OCI-LY1 (cell line): ENCODE results near the gene CDH4.

Experiments
- H2AFZ ChIP-seq: fragments of 200-600 bp; sonication (generic), shearing (Covaris generic); 2 replicates; pipeline ENCODE4 v1.6.0; 2014; ENCODE audit warnings: antibody characterized with exemption, mild to moderate bottlenecking, low read length
- H3F3A ChIP-seq: fragments of 200-600 bp; sonication (generic), shearing (Covaris generic); 2 replicates; pipeline ENCODE4 v1.6.0; 2014; ENCODE audit warnings: mild to moderate bottlenecking, antibody characterized with exemption, low read length, moderate library complexity; ENCODE audit not compliant: insufficient read depth
- H3K27ac ChIP-seq: fragments of 200-600 bp; sonication (generic); 2 replicates; pipeline ENCODE4 v1.5.1; 2014; ENCODE audit warnings: low read length, mixed run types, mild to moderate bottlenecking, low read depth; ENCODE audit not compliant: poor library complexity, severe bottlenecking
- H3K27me3 ChIP-seq: fragments of 200-600 bp; sonication (generic); 2 replicates; pipeline ENCODE4 v1.6.0; 2014; ENCODE audit warnings: antibody characterized with exemption, mild to moderate bottlenecking, low read length, moderate library complexity; ENCODE audit not compliant: insufficient read depth
- H3K36me3 ChIP-seq: fragments of 200-600 bp; sonication (generic); 2 replicates; pipeline ENCODE4 v1.6.1; 2014; ENCODE audit warnings: mild to moderate bottlenecking, antibody characterized with exemption, low read length, moderate library complexity, mixed read lengths; ENCODE audit not compliant: insufficient read depth
- H3K4me1 ChIP-seq: fragments of 200-600 bp; sonication (generic); 2 replicates; pipeline ENCODE4 v1.5.1; 2014; ENCODE audit warnings: mild to moderate bottlenecking, low read length, moderate library complexity; ENCODE audit not compliant: insufficient read depth, severe bottlenecking
- H3K4me2 ChIP-seq: fragments of 200-600 bp; sonication (generic), shearing (Covaris generic); 2 replicates; pipeline ENCODE4 v1.6.1; 2014; ENCODE audit warnings: low read length
- H3K4me3 ChIP-seq: fragments of 200-600 bp; sonication (generic); 2 replicates; pipeline ENCODE4 v1.5.1; 2014; ENCODE audit warnings: low read length, low read depth, mild to moderate bottlenecking, mixed read lengths; ENCODE audit not compliant: poor library complexity, severe bottlenecking
- H3K79me2 ChIP-seq: fragments of 200-600 bp; shearing (Covaris generic); 2 replicates; pipeline ENCODE4 v1.6.1; 2016; ENCODE audit warnings: mixed run types, low read length, mixed read lengths; ENCODE audit not compliant: insufficient read depth
- H3K9ac ChIP-seq: fragments of 200-600 bp; sonication (generic), shearing (Covaris generic); 2 replicates; pipeline ENCODE4 v1.6.1; 2014; ENCODE audit warnings: mild to moderate bottlenecking, low read length, mixed read lengths
- H3K9me2 ChIP-seq: fragments of 200-600 bp; sonication (generic), shearing (Covaris generic); 2 replicates; pipeline ENCODE4 v1.6.1; 2014; ENCODE audit warnings: low read depth, mild to moderate bottlenecking, low read length, mixed read lengths
- H3K9me3 ChIP-seq: fragments of 200-600 bp; shearing (Covaris generic); 2 replicates; pipeline ENCODE4 v1.6.1; 2014; ENCODE audit warnings: low read length, mixed read lengths
- H4K20me1 ChIP-seq: fragments of 200-600 bp; sonication (generic), shearing (Covaris generic); 2 replicates; pipeline ENCODE4 v1.6.0; 2016; ENCODE audit warnings: mild to moderate bottlenecking, low read length; ENCODE audit not compliant: insufficient read depth
- EZH2 ChIP-seq: fragments of 200-600 bp; sonication (generic), shearing (Covaris generic); IDR thresholded peaks from 2 replicates; pipeline ENCODE4 v1.8.0; 2017; ENCODE audit warnings: borderline replicate concordance, mixed run types, mild to moderate bottlenecking, antibody characterized with exemption, low read length, moderate library complexity, mixed read lengths
- TF ChIP-seq, protein P1 (sequence below): fragments of 200-600 bp; sonication (generic), shearing (Covaris generic); IDR thresholded peaks from 2 replicates; pipeline ENCODE4 v1.5.1; 2017; ENCODE audit warnings: mild to moderate bottlenecking, antibody characterized with exemption, low read length, moderate library complexity, mixed read lengths

The CDH4 gene

GRCh38 chr20:61332016-61332975 lies 80.2 kb downstream of the CDH4 start:
- no peaks in the 10 kb centered on the region for H3K27me3 ChIP-seq
- no peak overlapping the region for H2AFZ ChIP-seq
- TF ChIP-seq, protein P1, sequence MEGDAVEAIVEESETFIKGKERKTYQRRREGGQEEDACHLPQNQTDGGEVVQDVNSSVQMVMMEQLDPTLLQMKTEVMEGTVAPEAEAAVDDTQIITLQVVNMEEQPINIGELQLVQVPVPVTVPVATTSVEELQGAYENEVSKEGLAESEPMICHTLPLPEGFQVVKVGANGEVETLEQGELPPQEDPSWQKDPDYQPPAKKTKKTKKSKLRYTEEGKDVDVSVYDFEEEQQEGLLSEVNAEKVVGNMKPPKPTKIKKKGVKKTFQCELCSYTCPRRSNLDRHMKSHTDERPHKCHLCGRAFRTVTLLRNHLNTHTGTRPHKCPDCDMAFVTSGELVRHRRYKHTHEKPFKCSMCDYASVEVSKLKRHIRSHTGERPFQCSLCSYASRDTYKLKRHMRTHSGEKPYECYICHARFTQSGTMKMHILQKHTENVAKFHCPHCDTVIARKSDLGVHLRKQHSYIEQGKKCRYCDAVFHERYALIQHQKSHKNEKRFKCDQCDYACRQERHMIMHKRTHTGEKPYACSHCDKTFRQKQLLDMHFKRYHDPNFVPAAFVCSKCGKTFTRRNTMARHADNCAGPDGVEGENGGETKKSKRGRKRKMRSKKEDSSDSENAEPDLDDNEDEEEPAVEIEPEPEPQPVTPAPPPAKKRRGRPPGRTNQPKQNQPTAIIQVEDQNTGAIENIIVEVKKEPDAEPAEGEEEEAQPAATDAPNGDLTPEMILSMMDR: no peak
- no peak for TF ChIP-seq EZH2
- H4K20me1 ChIP-seq: no peaks in the 10 kb centered on the region
- no peak overlapping the region for H3K4me2 ChIP-seq
- no peaks in the 10 kb centered on the region for H3K79me2 ChIP-seq
- no peak overlapping the region for H3K4me3 ChIP-seq
- no peak overlapping the region for H3K9ac ChIP-seq
- H3K36me3 ChIP-seq: no peaks in the 10 kb centered on the region
- no peaks in the 10 kb centered on the region for H3F3A ChIP-seq
- H3K4me1 ChIP-seq: no peaks in the 10 kb centered on the region
- no peaks in the 10 kb centered on the region for H3K9me2 ChIP-seq
- H3K9me3 ChIP-seq: no peaks in the 10 kb centered on the region
- no peak overlapping the region for H3K27ac ChIP-seq

DNA sequence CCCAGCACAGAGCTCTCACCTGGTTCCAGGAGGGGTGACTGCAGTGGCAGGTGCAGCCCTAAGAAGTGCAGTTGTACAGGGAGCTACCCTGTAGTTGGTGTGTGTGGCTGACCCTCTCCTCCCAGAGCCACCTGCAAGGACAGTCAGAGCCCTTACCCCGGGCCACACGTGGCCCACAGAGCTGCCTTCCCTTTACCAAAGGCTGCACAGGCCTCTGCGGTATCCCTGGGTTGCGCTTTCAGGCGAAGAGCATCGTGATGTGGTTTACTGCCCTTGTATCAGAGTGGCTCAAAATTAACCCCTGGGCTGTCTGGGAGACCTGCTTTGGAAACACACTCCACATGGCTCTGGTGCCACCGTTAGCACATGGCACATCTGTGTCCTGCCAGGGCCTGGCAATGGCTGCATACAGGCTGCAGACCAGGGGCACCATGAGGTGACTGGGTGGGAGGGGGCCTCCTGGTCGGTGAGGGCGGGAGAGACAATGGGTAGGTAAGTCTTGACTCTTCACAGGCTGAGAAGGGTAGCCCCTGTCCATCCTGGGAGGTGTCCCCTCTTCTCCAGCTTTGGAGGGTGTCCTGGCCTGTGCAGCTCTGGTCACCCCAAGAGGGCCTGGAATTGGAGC lies 81.5 kb downstream of the CDH4 start:
- H3K4me1 ChIP-seq: no peaks in the 10 kb centered on the region
- H3K36me3 ChIP-seq: no peaks in the 10 kb centered on the region
- no peak overlapping the region for H3K4me3 ChIP-seq
- no peaks in the 10 kb centered on the region for H3K9me2 ChIP-seq
- no peak overlapping the region for H3K27ac ChIP-seq
- H3F3A ChIP-seq: no peaks in the 10 kb centered on the region
- no peak for TF ChIP-seq EZH2
- TF ChIP-seq, protein P1: no peak
- no peak overlapping the region for H3K9ac ChIP-seq
- no peaks in the 10 kb centered on the region for H3K27me3 ChIP-seq
- H4K20me1 ChIP-seq: no peaks in the 10 kb centered on the region
- H3K79me2 ChIP-seq: no peaks in the 10 kb centered on the region
- H3K4me2 ChIP-seq: no peak overlapping the region
- H2AFZ ChIP-seq: no peak overlapping the region
- H3K9me3 ChIP-seq: no peaks in the 10 kb centered on the region

GRCh38 chr20:61340157-61340556 lies 88.1 kb downstream of the CDH4 start:
- H3F3A ChIP-seq: no peaks in the 10 kb centered on the region
- H3K4me3 ChIP-seq: no peak overlapping the region
- H3K27me3 ChIP-seq: no peaks in the 10 kb centered on the region
- TF ChIP-seq EZH2: no peak
- TF ChIP-seq, protein P1: no peak
- H3K9ac ChIP-seq: no peak overlapping the region
- no peaks in the 10 kb centered on the region for H3K36me3 ChIP-seq
- no peaks in the 10 kb centered on the region for H4K20me1 ChIP-seq
- H2AFZ ChIP-seq: no peak overlapping the region
- no peak overlapping the region for H3K27ac ChIP-seq
- H3K79me2 ChIP-seq: no peaks in the 10 kb centered on the region
- H3K9me2 ChIP-seq: no peaks in the 10 kb centered on the region
- no peaks in the 10 kb centered on the region for H3K9me3 ChIP-seq
- H3K4me1 ChIP-seq: no peaks in the 10 kb centered on the region
- no peak overlapping the region for H3K4me2 ChIP-seq
